Trophoblast cell (in vitro differentiated cells and primary cell): ENCODE measurements around the gene STARD4.

Experiments used
- DNase-seq, 2 donors: peaks; one replicate each; pipeline ENCODE4 v3.0.0-alpha.2; 2016
- H2AFZ ChIP-seq: 2 replicates; pipeline ENCODE4 v1.6.1; 2013; ENCODE audit warnings: low read length, moderate library complexity, mild to moderate bottlenecking; ENCODE audit not compliant: insufficient read depth, poor library complexity
- H2AK5ac ChIP-seq: 2 replicates; pipeline ENCODE4 v1.6.1; 2013; ENCODE audit warnings: mild to moderate bottlenecking, low read length
- H2BK120ac ChIP-seq: 2 replicates; pipeline ENCODE4 v1.6.1; 2013; ENCODE audit warnings: low read length, mild to moderate bottlenecking, moderate library complexity; ENCODE audit not compliant: insufficient read depth, poor library complexity
- H2BK12ac ChIP-seq: 2 replicates; pipeline ENCODE4 v1.6.1; 2013; ENCODE audit warnings: mild to moderate bottlenecking, low read length, moderate library complexity
- H2BK5ac ChIP-seq: 2 replicates; pipeline ENCODE4 v1.6.1; 2013; ENCODE audit warnings: low read length, low read depth, moderate library complexity, mild to moderate bottlenecking; ENCODE audit not compliant: poor library complexity
- H3K14ac ChIP-seq: 2 replicates; pipeline ENCODE4 v1.6.1; 2013; ENCODE audit warnings: mild to moderate bottlenecking, low read length
- H3K18ac ChIP-seq: 2 replicates; pipeline ENCODE4 v1.6.1; 2013; ENCODE audit warnings: mild to moderate bottlenecking, low read length
- H3K23ac ChIP-seq: 2 replicates; pipeline ENCODE4 v1.6.1; 2013; ENCODE audit warnings: low read length
- H3K27ac ChIP-seq: 2 replicates; pipeline ENCODE4 v1.5.1; 2013; ENCODE audit warnings: low read depth, mild to moderate bottlenecking, inconsistent platforms, low read length, moderate library complexity
- H3K27me3 ChIP-seq: 2 replicates; pipeline ENCODE4 v1.6.1; 2013; ENCODE audit warnings: inconsistent platforms, mild to moderate bottlenecking, low read length, moderate library complexity; ENCODE audit not compliant: insufficient read depth
- H3K36me3 ChIP-seq, 2 experiments: 1 replicate in 1 of 2; 2 replicates in 1 of 2; pipeline ENCODE4 v1.6.1; 2013; ENCODE audit warnings: low read length in 2 of 2, mild to moderate bottlenecking in 2 of 2, moderate library complexity in 1 of 2; ENCODE audit not compliant: insufficient read depth in 2 of 2, control insufficient read depth in 1 of 2
- H3K4ac ChIP-seq: 2 replicates; pipeline ENCODE4 v1.6.1; 2013; ENCODE audit warnings: low read depth, mild to moderate bottlenecking, low read length, moderate library complexity
- H3K4me1 ChIP-seq, 2 experiments: 1 replicate in 1 of 2; 2 replicates in 1 of 2; pipeline ENCODE4 v1.6.1; 2013; ENCODE audit warnings: low read length in 2 of 2, mild to moderate bottlenecking in 2 of 2, moderate library complexity in 1 of 2; ENCODE audit not compliant: insufficient read depth in 2 of 2, control insufficient read depth in 1 of 2
- H3K4me2 ChIP-seq: 2 replicates; pipeline ENCODE4 v1.6.1; 2013; ENCODE audit warnings: inconsistent platforms, mild to moderate bottlenecking, low read length, moderate library complexity
- H3K4me3 ChIP-seq: 2 replicates; pipeline ENCODE4 v1.5.1; 2013; ENCODE audit warnings: mild to moderate bottlenecking, low read depth, low read length, inconsistent platforms
- H3K79me1 ChIP-seq: one replicate; pipeline ENCODE4 v1.6.1; 2013; ENCODE audit warnings: low read length
- H3K79me2 ChIP-seq: 2 replicates; pipeline ENCODE4 v1.6.1; 2013; ENCODE audit warnings: low read length, mild to moderate bottlenecking; ENCODE audit not compliant: control insufficient read depth, insufficient read depth, poor library complexity
- H3K9ac ChIP-seq: 2 replicates; pipeline ENCODE4 v1.6.1; 2013; ENCODE audit warnings: mild to moderate bottlenecking, low read length
- H3K9me3 ChIP-seq: 2 replicates; pipeline ENCODE4 v1.6.1; 2013; ENCODE audit warnings: low read depth, mild to moderate bottlenecking, control low read depth, inconsistent platforms, low read length; ENCODE audit not compliant: insufficient read depth
- H4K12ac ChIP-seq: 2 replicates; pipeline ENCODE4 v1.6.1; 2013; ENCODE audit warnings: low read depth, mild to moderate bottlenecking, low read length, moderate library complexity
- H4K8ac ChIP-seq: 2 replicates; pipeline ENCODE4 v1.6.1; 2013; ENCODE audit warnings: low read depth, mild to moderate bottlenecking, low read length, moderate library complexity
- H4K91ac ChIP-seq: one replicate; pipeline ENCODE4 v1.6.1; 2013; ENCODE audit warnings: low read depth, mild to moderate bottlenecking, low read length, moderate library complexity
- WGBS: extraction: QIAGEN DNeasy Blood & Tissue Kit; methylation state at CpG from one replicate; pipeline ENCODE4 v1.1.7; 2013; ENCODE audit warnings: missing lambda C conversion rate; ENCODE audit not compliant: insufficient read length, insufficient coverage; ENCODE audit errors: extremely low coverage; 5-methylcytosine and 5-hydroxymethylcytosine counted together

The STARD4 gene

GRCh38 chr5:111548992-111549649 lies 36.8 kb upstream of the STARD4 start:
- no peak overlapping the region for H3K27ac ChIP-seq
- no peak overlapping the region for H4K91ac ChIP-seq
- no peaks in the 10 kb centered on the region for H3K36me3 ChIP-seq
- H3K23ac ChIP-seq: no peak overlapping the region
- WGBS: no CpG with 5 or more reads among the region's 6 CpGs
- H2BK5ac ChIP-seq: no peak overlapping the region
- H2BK120ac ChIP-seq: no peak overlapping the region
- no peak overlapping the region for H3K4ac ChIP-seq
- H3K14ac ChIP-seq: no peak overlapping the region
- H4K12ac ChIP-seq: no peak overlapping the region
- no peak for DNase-seq
- H3K79me2 ChIP-seq: no peaks in the 10 kb centered on the region
- H4K8ac ChIP-seq: no peak overlapping the region
- H3K4me1 ChIP-seq: peaks cover 2 to 4% of the 10 kb centered on the region in 2 experiments
- H3K9ac ChIP-seq: no peak overlapping the region
- no peaks in the 10 kb centered on the region for H3K27me3 ChIP-seq
- H3K4me2 ChIP-seq: no peak overlapping the region
- no peak overlapping the region for H3K4me3 ChIP-seq
- no peak overlapping the region for H2AFZ ChIP-seq
- H2AK5ac ChIP-seq: no peak overlapping the region
- H3K79me1 ChIP-seq: no peaks in the 10 kb centered on the region
- H3K9me3 ChIP-seq: no peaks in the 10 kb centered on the region
- no peak overlapping the region for H3K18ac ChIP-seq
- H2BK12ac ChIP-seq: no peak overlapping the region

GRCh38 chr5:111548348-111548950 lies 36.1 kb upstream of the STARD4 start:
- H4K8ac ChIP-seq: no peak overlapping the region
- no peaks in the 10 kb centered on the region for H3K36me3 ChIP-seq
- no peak for DNase-seq
- H2BK120ac ChIP-seq: no peak overlapping the region
- no peak overlapping the region for H2AFZ ChIP-seq
- no peaks in the 10 kb centered on the region for H3K79me2 ChIP-seq
- H3K23ac ChIP-seq: no peak overlapping the region
- H2BK5ac ChIP-seq: no peak overlapping the region
- no peak overlapping the region for H3K4me2 ChIP-seq
- H3K4me3 ChIP-seq: no peak overlapping the region
- H3K18ac ChIP-seq: no peak overlapping the region
- no peak overlapping the region for H4K12ac ChIP-seq
- no peak overlapping the region for H3K4ac ChIP-seq
- H3K4me1 ChIP-seq: peaks cover 2 to 4% of the 10 kb centered on the region in 2 experiments
- H4K91ac ChIP-seq: no peak overlapping the region
- H3K14ac ChIP-seq: no peak overlapping the region
- H3K27ac ChIP-seq: no peak overlapping the region
- H3K9ac ChIP-seq: no peak overlapping the region
- no CpG with 5 or more reads among the region's 6 CpGs for WGBS
- no peaks in the 10 kb centered on the region for H3K27me3 ChIP-seq
- no peaks in the 10 kb centered on the region for H3K9me3 ChIP-seq
- no peak overlapping the region for H2BK12ac ChIP-seq
- no peak overlapping the region for H2AK5ac ChIP-seq
- H3K79me1 ChIP-seq: no peaks in the 10 kb centered on the region

- WGBS: no CpG with 5 or more reads among the region's 1 CpG
- H3K4ac ChIP-seq: no peak overlapping the region
- no peak overlapping the region for H2AK5ac ChIP-seq
- H3K79me2 ChIP-seq: no peaks in the 10 kb centered on the region
- H2BK12ac ChIP-seq: no peak overlapping the region
- H2AFZ ChIP-seq: no peak overlapping the region
- H3K4me2 ChIP-seq: no peak overlapping the region
- no peaks in the 10 kb centered on the region for H3K27me3 ChIP-seq
- no peaks in the 10 kb centered on the region for H3K4me1 ChIP-seq
- H4K91ac ChIP-seq: no peak overlapping the region
- no peak overlapping the region for H3K4me3 ChIP-seq
- DNase-seq: no peak
- H3K18ac ChIP-seq: no peak overlapping the region
- no peaks in the 10 kb centered on the region for H3K9me3 ChIP-seq
- H2BK120ac ChIP-seq: no peak overlapping the region
- no peak overlapping the region for H3K9ac ChIP-seq
- no peaks in the 10 kb centered on the region for H3K36me3 ChIP-seq
- no peak overlapping the region for H4K8ac ChIP-seq
- no peak overlapping the region for H2BK5ac ChIP-seq
- H3K79me1 ChIP-seq: no peaks in the 10 kb centered on the region
- no peak overlapping the region for H3K14ac ChIP-seq
- no peak overlapping the region for H3K23ac ChIP-seq
- H4K12ac ChIP-seq: no peak overlapping the region
- H3K27ac ChIP-seq: no peak overlapping the region
Observed at GRCh38 chr5:111545031-111545430, 32.7 kb upstream of the STARD4 start.

- H4K8ac ChIP-seq: no peak overlapping the region
- no CpG with 5 or more reads among the region's 1 CpG for WGBS
- H3K4me2 ChIP-seq: no peak overlapping the region
Observed at GRCh38 chr5:111537141-111538024, 25.0 kb upstream of the STARD4 start.

More at GRCh38 chr5:111537141-111538024, 25.0 kb upstream of the STARD4 start:
- H3K4me1 ChIP-seq: no peaks in the 10 kb centered on the region
- no peak for DNase-seq
- no peak overlapping the region for H2AFZ ChIP-seq
- no peak overlapping the region for H2BK120ac ChIP-seq
- no peak overlapping the region for H3K4ac ChIP-seq
- no peak overlapping the region for H2BK5ac ChIP-seq
- no peaks in the 10 kb centered on the region for H3K36me3 ChIP-seq
- H2BK12ac ChIP-seq: no peak overlapping the region
- no peak overlapping the region for H4K12ac ChIP-seq
- H3K18ac ChIP-seq: no peak overlapping the region
- no peak overlapping the region for H3K27ac ChIP-seq
- no peak overlapping the region for H3K9ac ChIP-seq
- peaks cover 1% of the 10 kb centered on the region for H3K9me3 ChIP-seq
- no peak overlapping the region for H3K14ac ChIP-seq
- no peak overlapping the region for H3K23ac ChIP-seq
- H3K79me1 ChIP-seq: no peaks in the 10 kb centered on the region
- H4K91ac ChIP-seq: no peak overlapping the region
- no peak overlapping the region for H2AK5ac ChIP-seq
- H3K27me3 ChIP-seq: no peaks in the 10 kb centered on the region
- no peaks in the 10 kb centered on the region for H3K79me2 ChIP-seq
- no peak overlapping the region for H3K4me3 ChIP-seq
